GM21717 (cell line): ENCODE results near the gene TRMT13.

Source experiments
- ATAC-seq: cut with Tn5 transposase; IDR thresholded peaks from one replicate; pipeline ENCODE4 v1.9.1; 2021; ENCODE audit warnings: mild to moderate bottlenecking, moderate library complexity; ENCODE audit not compliant: unreplicated experiment

Gene TRMT13

GRCh38 chr1:100132566-100133477 lies at the start of gene TRMT13, which contains the start of gene SASS6:
TSS of gene TRMT13 (plus strand) at chr1:100133163. CDS start at chr1:100133169, 6 bp downstream.
TSS of gene SASS6 (minus strand) at chr1:100132930. CDS start at chr1:100132814, 116 bp downstream.
- ATAC-seq, result peak; percentile 88

- no peak for ATAC-seq
Observed at GRCh38 chr1:100087396-100087795, 45.6 kb upstream of the TRMT13 start.

GRCh38 chr1:100089082-100089481 lies 43.9 kb upstream of the TRMT13 start:
- no peak for ATAC-seq

- no peak for ATAC-seq
Observed at GRCh38 chr1:100090471-100090870, 42.5 kb upstream of the TRMT13 start.

GRCh38 chr1:100100202-100100601 lies 32.8 kb upstream of the TRMT13 start:
- no peak for ATAC-seq

GRCh38 chr1:100101564-100101963 lies 31.4 kb upstream of the TRMT13 start:
- ATAC-seq, result no peak

GRCh38 chr1:100107696-100108095 lies 25.3 kb upstream of the TRMT13 start:
- no peak for ATAC-seq

GRCh38 chr1:100109554-100110066 lies 23.4 kb upstream of the TRMT13 start:
- no peak for ATAC-seq

GRCh38 chr1:100115524-100115923 lies 17.4 kb upstream of the TRMT13 start:
- ATAC-seq, result no peak

GRCh38 chr1:100122177-100122576 lies 10.8 kb upstream of the TRMT13 start:
- ATAC-seq, result no peak

- ATAC-seq, result no peak
Observed at GRCh38 chr1:100127226-100127625, 5.7 kb upstream of the TRMT13 start.

- no peak for ATAC-seq
Observed at GRCh38 chr1:100130552-100131077, 2.3 kb upstream of the TRMT13 start.

GRCh38 chr1:100131623-100132022 lies 1.3 kb upstream of the TRMT13 start:
- no peak for ATAC-seq

GRCh38 chr1:100134872-100135271 lies 1.9 kb downstream of the TRMT13 start:
- no peak for ATAC-seq

- no peak for ATAC-seq
Observed at GRCh38 chr1:100137602-100138001, 4.6 kb downstream of the TRMT13 start.

- no peak for ATAC-seq
Observed at GRCh38 chr1:100141192-100141591, 8.2 kb downstream of the TRMT13 start.

GRCh38 chr1:100142343-100142742 lies 9.4 kb downstream of the TRMT13 start:
- ATAC-seq, result no peak

GRCh38 chr1:100145116-100145515 lies 12.2 kb downstream of the TRMT13 start:
- no peak for ATAC-seq

- ATAC-seq, result no peak
Observed at GRCh38 chr1:100146958-100147357, 14.0 kb downstream of the TRMT13 start.

- ATAC-seq, result no peak
Observed at GRCh38 chr1:100147875-100148274, 14.9 kb downstream of the TRMT13 start.

- no peak for ATAC-seq
Observed at GRCh38 chr1:100151679-100152078, 18.7 kb downstream of the TRMT13 start.

GRCh38 chr1:100152271-100152670 lies 19.3 kb downstream of the TRMT13 start:
- peak; percentile 87 for ATAC-seq
